Ovary (tissue), 9 donors: ENCODE data around the gene GPR137. TPM values are rescaled to one million over a fixed set of nuclear protein-coding genes. Genes with fewer than 3 reads are reported as not detected.
A peak's percentile ranks its signal among the peaks of the same experiment; 100 is the strongest.

ENCODE experiments used
- DNase-seq, 5 donors: peaks; one replicate each; pipeline ENCODE4 v3.0.0-alpha.2; 2019 to 2020
- H3K27ac ChIP-seq, 2 donors: fragments of 200-600 bp; one replicate each; pipeline versions ENCODE4 v1.5.1 to v1.8.0; 2019 to 2022
- H3K27me3 ChIP-seq: fragments of 200-600 bp; one replicate; pipeline ENCODE4 v1.8.0; 2022
- H3K36me3 ChIP-seq: fragments of 200-600 bp; sonication (generic); one replicate; pipeline ENCODE4 v1.5.1; 2019
- H3K4me1 ChIP-seq: one replicate; pipeline ENCODE4 v1.8.1; 2013; ENCODE audit warnings: mild to moderate bottlenecking, moderate library complexity; ENCODE audit not compliant: insufficient read depth
- H3K4me3 ChIP-seq: fragments of 200-600 bp; sonication (generic); one replicate; pipeline ENCODE4 v1.5.1; 2017
- H3K9me3 ChIP-seq, 2 donors: fragments of 200-600 bp in 1 of 2; sonication (generic) in 1 of 2; one replicate each; pipeline versions ENCODE4 v1.5.1 to v1.8.1; 2013 to 2019; ENCODE audit warnings: mild to moderate bottlenecking in 1 of 2, moderate library complexity in 1 of 2
- CTCF ChIP-seq, 3 donors: fragments of 450-650 bp in 2 of 3; fragments of 200-600 bp in 1 of 3; IDR thresholded peaks; one replicate each; pipeline versions ENCODE4 v1.5.1 to v1.8.0; 2016 to 2022; ENCODE audit warnings: antibody characterized with exemption in 3 of 3, mild to moderate bottlenecking in 1 of 3
- EP300 ChIP-seq: sonication (generic); formaldehyde crosslinking; IDR thresholded peaks from one replicate; pipeline ENCODE4 v1.6.1; 2017; ENCODE audit warnings: antibody characterized with exemption
- POLR2A ChIP-seq: fragments of 450-650 bp; IDR thresholded peaks from one replicate; pipeline ENCODE4 v1.6.1; 2017; ENCODE audit warnings: antibody characterized with exemption, mild to moderate bottlenecking, moderate library complexity
- WGBS, 3 donors: extraction: QIAGEN DNeasy Blood & Tissue Kit in 1 of 3; methylation state at CpG; one replicate each; pipeline versions ENCODE4 v1.1.5 to v1.1.7; 2013 to 2017; 5-methylcytosine and 5-hydroxymethylcytosine counted together
- intact Hi-C, 4 donors: fragments of 100-400 bp; cut with DNase I; formaldehyde crosslinking; loops; one replicate each; pipeline versions ENCODE4 v1.11.0 to v1.15.1; 2022 to 2023
- polyA plus RNA-seq, 2 donors: library from polyadenylated mRNA; stranded (reverse); fragments of 200-250 nt in 1 of 2; fragments of 350-450 nt in 1 of 2; fragmentation: Illumina TruSeq in 1 of 2; extraction: RNeasy Lipid Tissue Mini Kit (QIAGEN cat#74804) in 1 of 2; gene quantifications; one replicate each; pipeline ENCODE4 v1.2.3, GENCODE V29; 2013 to 2014
- total RNA-seq, 7 donors: library from RNA; depleted of rRNA in 2 of 7; stranded (reverse); fragments of >200 nt in 2 of 7; fragmentation: NEBNext Ultra II Directional in 3 of 7; extraction: Animal tissue kit (Norgen Biotek cat#: 25700) in 3 of 7; gene quantifications; one replicate each; pipeline versions ENCODE4 v1.1.0 to v1.2.4, GENCODE V29; 2016 to 2023
- donor health status: DM: no; HTN: no; CAD: no; lungs with moderate emphysema.
- donor health status: DM: no; HTN: no; CAD: no.
- donor health status: Bipolar disorder and iron deficiency.
- donor health status: DM: yes; HTN: yes; CAD: no.
- donor health status: DM: no; HTN: no; CAD: no.
- donor health status: DM: yes; HTN: yes; CAD: no.

GPR137 gene
- total and polyA plus RNA-seq, 9 donors, result 3.1 to 30.9 (median 23.2) TPM

GRCh38 chr11:64296830-64297698 lies 11.4 kb downstream of the GPR137 start:
- Histone ChIP-seq H3K27ac (no peak overlapping the region), H3K4me1 (peaks cover 6% of the 10 kb centered on the region), H3K27me3 (peaks cover 10% of the 10 kb centered on the region), H3K9me3 (no peaks in the 10 kb centered on the region), H3K36me3 (no peaks in the 10 kb centered on the region), H3K4me3 (no peak overlapping the region)
- no peak for TF ChIP-seq CTCF (IDR thresholded peaks at IDR 0.05)
- DNase-seq, result peak in 1 of 5 donors; percentile 14
- intact Hi-C loops, result loop anchor here in 1 of 4 donors (10.0 kb wide), 1 partner anchor 292 kb away; no protein-coding TSS in a partner anchor
- WGBS, 3 donors, result 20 to 21% (median 20%) methylated on average over 33 to 34 of the region's 34 CpGs

- TF ChIP-seq POLR2A (no peak), CTCF (IDR thresholded peaks at IDR 0.05) (no peak), EP300 (no peak)
- Histone ChIP-seq H3K9me3 (no peaks in the 10 kb centered on the region), H3K27ac (no peak overlapping the region), H3K27me3 (peaks cover 10% of the 10 kb centered on the region), H3K4me3 (no peak overlapping the region), H3K36me3 (no peaks in the 10 kb centered on the region), H3K4me1 (peaks cover 4% of the 10 kb centered on the region)
- intact Hi-C loops, result loop anchor here in 1 of 4 donors (10.0 kb wide), 1 partner anchor 293 kb away; no protein-coding TSS in a partner anchor
- peak in 1 of 5 donors; percentile 27 for DNase-seq
- 56 to 63% (median 58%) methylated on average over 18 of the region's 18 CpGs for WGBS, 3 donors
These were observed 12.2 kb downstream of the GPR137 start for GRCh38 chr11:64297699-64298358.

DNA sequence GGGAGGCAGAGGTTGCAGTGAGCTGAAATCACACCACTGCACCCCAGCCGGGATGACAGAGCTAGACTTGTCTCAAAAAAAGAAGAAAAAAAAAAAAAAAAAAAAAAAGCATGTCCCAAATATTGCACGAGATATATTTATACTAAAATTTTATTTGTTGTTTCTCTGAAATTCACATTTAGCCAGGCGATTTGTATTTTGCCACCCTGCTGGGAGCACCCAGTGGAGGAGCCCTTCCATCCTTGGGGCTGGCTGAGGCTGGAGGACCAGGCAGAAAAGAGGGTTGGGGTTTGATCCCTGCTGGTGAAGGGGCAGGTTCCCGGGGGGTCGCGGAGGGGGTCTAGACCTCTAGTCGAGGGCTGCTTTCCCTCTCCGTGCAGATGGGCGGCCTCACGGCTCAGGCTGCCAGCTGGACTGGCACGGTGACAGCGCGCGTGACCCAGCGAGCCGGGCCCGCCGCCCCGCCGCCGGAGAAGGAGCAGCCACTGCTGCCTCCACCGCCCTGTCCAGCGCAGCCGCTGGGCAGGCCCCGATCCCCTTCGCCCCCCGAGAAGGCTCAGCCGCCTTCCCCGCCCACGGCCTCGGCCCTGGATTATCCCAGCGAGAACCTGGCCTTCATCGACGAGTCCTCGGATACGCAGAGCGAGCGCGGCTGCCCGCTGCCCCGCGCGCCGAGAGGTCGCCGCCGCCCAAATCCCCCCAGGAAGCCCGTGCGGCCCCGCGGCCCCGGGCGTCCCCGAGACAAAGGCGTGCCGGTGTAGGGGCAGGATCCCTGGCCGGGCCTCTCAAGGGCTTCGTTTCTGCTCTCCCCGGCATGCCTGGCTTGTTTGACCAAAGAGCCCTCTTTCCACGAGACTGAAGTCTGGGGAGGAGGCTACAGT lies 13.6 kb downstream of the GPR137 start:
- Histone ChIP-seq H3K27ac (no peak overlapping the region), H3K27me3 (peaks cover 10% of the 10 kb centered on the region), H3K36me3 (no peaks in the 10 kb centered on the region), H3K4me1 (peaks cover 4% of the 10 kb centered on the region), H3K9me3 (no peaks in the 10 kb centered on the region), H3K4me3 (no peak overlapping the region)
- intact Hi-C loops, result loop anchor here in 1 of 4 donors (10.0 kb wide), 1 partner anchor 294 kb away; no protein-coding TSS in a partner anchor
- TF ChIP-seq EP300 (no peak), POLR2A (no peak), CTCF (IDR thresholded peaks at IDR 0.05) (no peak)
- 4 to 6% (median 5%) methylated on average over 32 to 60 of the region's 60 CpGs for WGBS, 3 donors
- DNase-seq, result peak; percentile 58 to 78 (median 67)
